HL-60 (cell line): ENCODE data around the gene TMED10.

Source experiments
- DNase-seq, 2 experiments: peaks; one replicate each; pipeline ENCODE4 v3.0.0-alpha.2; 2010 to 2020; ENCODE audit warnings: low read depth in 1 of 2, low spot score in 1 of 2
- H3K27ac ChIP-seq: fragments of 250-450 bp; sonication (Bioruptor Pico); replicated peaks from 2 replicates; pipeline ENCODE4 v1.5.1; 2020; ENCODE audit warnings: mild to moderate bottlenecking, moderate library complexity
- H3K27me3 ChIP-seq: fragments of 250-450 bp; sonication (Bioruptor Pico); 2 replicates; pipeline ENCODE4 v1.5.1; 2021; ENCODE audit warnings: mild to moderate bottlenecking, moderate library complexity; ENCODE audit not compliant: insufficient read depth, poor library complexity, severe bottlenecking
- H3K4me3 ChIP-seq: replicated peaks from 2 replicates; pipeline ENCODE4 v1.5.1; 2011; ENCODE audit warnings: mild to moderate bottlenecking, control low read depth, low read length; ENCODE audit not compliant: insufficient read depth
- CTCF ChIP-seq: IDR thresholded peaks from one replicate; pipeline ENCODE4 v1.5.1; 2011; ENCODE audit warnings: low read length, control low read depth, inconsistent platforms; ENCODE audit not compliant: insufficient read depth
- GABPA ChIP-seq: IDR thresholded peaks from 2 replicates; pipeline ENCODE4 v1.6.1; 2012; ENCODE audit warnings: low read depth
- POLR2AphosphoS5 ChIP-seq: IDR thresholded peaks from 2 replicates; pipeline ENCODE4 v1.6.1; 2012; ENCODE audit warnings: low read depth
- REST ChIP-seq: IDR thresholded peaks from 2 replicates; pipeline ENCODE4 v1.6.1; 2012; ENCODE audit warnings: low read depth; ENCODE audit not compliant: insufficient replicate concordance
- SPI1 ChIP-seq: IDR thresholded peaks from 2 replicates; pipeline ENCODE4 v1.6.1; 2012; ENCODE audit warnings: low read depth, mild to moderate bottlenecking, borderline replicate concordance

TMED10 gene

DNA sequence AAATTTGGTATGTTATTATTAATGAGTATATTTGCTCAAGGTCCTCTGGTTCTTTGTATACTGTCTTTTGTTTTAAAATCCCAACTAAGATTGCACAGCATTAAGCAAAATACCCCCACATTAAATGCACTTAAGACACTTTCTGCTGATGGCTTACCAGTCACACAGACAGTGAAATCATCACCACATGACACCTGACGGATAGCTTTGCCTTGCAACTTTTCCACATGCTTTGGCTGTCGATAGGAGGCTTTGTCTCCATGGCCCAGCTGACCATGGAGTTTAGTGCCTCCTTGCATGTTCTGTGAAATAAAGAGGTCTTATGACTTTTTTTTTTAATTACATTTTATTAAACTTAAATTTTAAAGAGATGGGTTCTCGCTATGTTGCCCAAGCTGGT, 69.2 kb downstream of the TMED10 start:
- H3K27ac ChIP-seq: no peak overlapping the region
- no peak for DNase-seq
- H3K27me3 ChIP-seq: no peaks in the 10 kb centered on the region
- TF ChIP-seq SPI1: no peak
- no peak for TF ChIP-seq CTCF
- no peak for TF ChIP-seq POLR2AphosphoS5
- no peak for TF ChIP-seq REST
- no peak for TF ChIP-seq GABPA
- no peak overlapping the region for H3K4me3 ChIP-seq

- DNase-seq: no peak
- TF ChIP-seq GABPA (no peak), REST (no peak), CTCF (no peak), SPI1 (no peak), POLR2AphosphoS5 (no peak)
- Histone ChIP-seq H3K4me3 (no peak overlapping the region), H3K27me3 (no peaks in the 10 kb centered on the region), H3K27ac (no peak overlapping the region)
These were observed 74.9 kb downstream of the TMED10 start for GRCh38 chr14:75101491-75101890.

DNA sequence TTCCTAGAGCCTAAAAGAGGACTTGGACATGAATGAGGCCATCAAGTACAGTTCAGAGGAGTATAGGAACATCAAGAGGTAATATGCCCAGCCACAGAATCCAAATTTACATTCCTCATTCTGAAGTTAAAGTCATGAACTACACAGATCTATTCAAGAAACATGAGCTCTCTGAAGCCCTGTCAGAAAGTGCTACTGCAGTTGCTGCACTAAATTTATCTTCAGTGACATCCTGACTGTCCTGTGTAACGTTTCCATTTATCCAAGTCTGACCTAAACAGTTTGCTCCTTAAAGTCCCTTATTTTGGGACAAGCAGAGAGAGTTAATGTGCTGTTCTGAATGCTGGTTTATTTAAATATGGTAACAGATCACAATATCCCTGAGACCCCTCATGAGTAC, 77.7 kb downstream of the TMED10 start:
- H3K4me3 ChIP-seq: no peak overlapping the region
- no peaks in the 10 kb centered on the region for H3K27me3 ChIP-seq
- no peak overlapping the region for H3K27ac ChIP-seq
- TF ChIP-seq GABPA (no peak), SPI1 (no peak), CTCF (no peak)
- DNase-seq: no peak

DNA sequence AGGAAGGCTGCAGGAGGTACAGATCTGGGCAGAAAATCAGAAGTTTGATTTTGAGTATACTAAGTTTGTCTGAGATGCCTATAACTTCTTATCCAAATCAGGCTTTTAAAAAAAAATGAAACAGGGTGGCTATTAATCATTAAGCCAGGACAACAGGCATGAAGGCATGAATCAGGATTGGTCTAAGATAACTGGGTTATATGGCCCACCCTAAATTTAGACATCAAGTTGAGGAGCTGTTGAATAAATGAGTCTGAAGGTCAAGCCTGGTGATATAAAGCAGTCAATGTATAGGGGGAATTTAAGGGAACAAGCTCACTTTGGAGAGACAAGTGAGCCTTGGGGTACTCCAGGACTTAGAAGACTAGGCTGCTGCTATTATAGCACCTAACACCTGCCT, 78.2 kb downstream of the TMED10 start:
- no peak overlapping the region for H3K4me3 ChIP-seq
- H3K27me3 ChIP-seq: no peaks in the 10 kb centered on the region
- DNase-seq: no peak
- H3K27ac ChIP-seq: no peak overlapping the region
- TF ChIP-seq CTCF: no peak
- TF ChIP-seq SPI1: no peak
- TF ChIP-seq GABPA: no peak
- TF ChIP-seq POLR2AphosphoS5: no peak
- TF ChIP-seq REST: no peak
